Astrocyte (in vitro differentiated cells and primary cell): Measurements from ENCODE around the gene SMYD1. TPM values are rescaled to one million over a fixed set of nuclear protein-coding genes. Genes with fewer than 3 reads are reported as not detected.

Experiments
- DNase-seq: peaks from one replicate; pipeline ENCODE4 v3.0.0-alpha.2; 2010; ENCODE audit warnings: low read depth
- FAIRE-seq: peaks from 2 replicates; lab custom pipeline; 2011; peaks lifted over from hg19 to GRCh38; lab: Jason Lieb, UNC
- H2AFZ ChIP-seq: 2 replicates; pipeline ENCODE4 v1.6.0; 2012; ENCODE audit warnings: low read depth, low read length, inconsistent platforms
- H3K27ac ChIP-seq: 2 replicates; pipeline ENCODE4 v1.5.1; 2011; ENCODE audit warnings: low read depth, low read length, inconsistent platforms
- H3K27me3 ChIP-seq: 2 replicates; pipeline ENCODE4 v1.6.0; 2011; ENCODE audit warnings: low read length, inconsistent platforms; ENCODE audit not compliant: insufficient read depth
- H3K36me3 ChIP-seq: 2 replicates; pipeline ENCODE4 v1.5.1; 2011; ENCODE audit warnings: low read length, inconsistent platforms; ENCODE audit not compliant: insufficient read depth
- H3K4me1 ChIP-seq: 2 replicates; pipeline ENCODE4 v1.5.1; 2011; ENCODE audit warnings: low read length, inconsistent platforms; ENCODE audit not compliant: insufficient read depth
- H3K4me2 ChIP-seq: 2 replicates; pipeline ENCODE4 v1.6.0; 2012; ENCODE audit warnings: low read length, inconsistent platforms
- H3K4me3 ChIP-seq: 2 replicates; pipeline ENCODE4 v1.5.1; 2011; ENCODE audit warnings: low read depth, mild to moderate bottlenecking, low read length, inconsistent platforms; ENCODE audit not compliant: insufficient read depth
- H3K79me2 ChIP-seq: 2 replicates; pipeline ENCODE4 v1.6.0; 2012; ENCODE audit warnings: mild to moderate bottlenecking, low read length, inconsistent platforms; ENCODE audit not compliant: insufficient read depth
- H3K9ac ChIP-seq: 2 replicates; pipeline ENCODE4 v1.6.0; 2012; ENCODE audit warnings: mild to moderate bottlenecking, low read length, inconsistent platforms
- H3K9me3 ChIP-seq: 2 replicates; pipeline ENCODE4 v1.5.1; 2012; ENCODE audit warnings: low read depth, mild to moderate bottlenecking, low read length, inconsistent platforms; ENCODE audit not compliant: insufficient read depth
- H4K20me1 ChIP-seq: 2 replicates; pipeline ENCODE4 v1.6.0; 2012; ENCODE audit warnings: low read length, inconsistent platforms; ENCODE audit not compliant: insufficient read depth
- H3K27ac Mint-ChIP-seq: one replicate; pipeline ENCODE4 v1.8.0; 2021; ENCODE audit warnings: mild to moderate bottlenecking, mixed read lengths; ENCODE audit not compliant: unreplicated experiment
- H3K27me3 Mint-ChIP-seq: one replicate; pipeline ENCODE4 v1.8.0; 2021; ENCODE audit warnings: low read depth, mixed read lengths; ENCODE audit not compliant: unreplicated experiment
- H3K36me3 Mint-ChIP-seq: one replicate; pipeline ENCODE4 v1.8.0; 2021; ENCODE audit warnings: low read depth, mixed read lengths; ENCODE audit not compliant: unreplicated experiment
- H3K4me1 Mint-ChIP-seq: one replicate; pipeline ENCODE4 v1.8.0; 2021; ENCODE audit warnings: low read depth, mixed read lengths; ENCODE audit not compliant: unreplicated experiment
- H3K4me3 Mint-ChIP-seq: one replicate; pipeline ENCODE4 v1.8.0; 2021; ENCODE audit warnings: mild to moderate bottlenecking, moderate library complexity, mixed read lengths; ENCODE audit not compliant: unreplicated experiment
- H3K9me3 Mint-ChIP-seq: one replicate; pipeline ENCODE4 v1.8.0; 2021; ENCODE audit warnings: mild to moderate bottlenecking, mixed read lengths; ENCODE audit not compliant: unreplicated experiment
- CTCF ChIP-seq: IDR thresholded peaks from 2 replicates; pipeline ENCODE4 v1.5.1; 2011; ENCODE audit warnings: low read depth, mild to moderate bottlenecking, inconsistent platforms, low read length, moderate library complexity; ENCODE audit not compliant: insufficient read depth
- EZH2 ChIP-seq: IDR thresholded peaks from 2 replicates; pipeline ENCODE4 v1.6.1; 2012; ENCODE audit warnings: mild to moderate bottlenecking, low read length, inconsistent platforms; ENCODE audit not compliant: insufficient read depth
- total RNA-seq: library from RNA; stranded (reverse); gene quantifications from 2 replicates; pipeline ENCODE4 v1.2.1, GENCODE V29; 2021

The SMYD1 gene
- total RNA-seq, 1 donor from 2014 or later, result not detected

GRCh38 chr2:88148929-88149438, 81.4 kb downstream of the SMYD1 start:
- H3K36me3 ChIP-seq, result no peaks in the 10 kb centered on the region
- H3K4me3 ChIP-seq, result no peak overlapping the region
- DNase-seq, result no peak
- H4K20me1 ChIP-seq, result no peaks in the 10 kb centered on the region
- no peak overlapping the region for H3K27ac ChIP-seq
- Mint-ChIP-seq H3K9me3 (peaks cover 8% of the 10 kb centered on the region), H3K36me3 (peaks cover 1% of the 10 kb centered on the region), H3K4me3 (no peak overlapping the region), H3K4me1 (no peaks in the 10 kb centered on the region), H3K27me3 (peaks cover 6% of the 10 kb centered on the region), H3K27ac (no peak overlapping the region)
- no peaks in the 10 kb centered on the region for H3K9me3 ChIP-seq
- no peak overlapping the region for H3K9ac ChIP-seq
- H3K4me2 ChIP-seq, result no peak overlapping the region
- H3K4me1 ChIP-seq, result no peaks in the 10 kb centered on the region
- TF ChIP-seq CTCF (no peak), EZH2 (no peak)
- no peak overlapping the region for H2AFZ ChIP-seq
- FAIRE-seq, result no peak
- no peaks in the 10 kb centered on the region for H3K79me2 ChIP-seq
- H3K27me3 ChIP-seq, result no peaks in the 10 kb centered on the region

- FAIRE-seq, result no peak
- H3K9ac ChIP-seq, result no peak overlapping the region
- H2AFZ ChIP-seq, result no peak overlapping the region
Measured at GRCh38 chr2:88159481-88159880, 91.9 kb downstream of the SMYD1 start.

More at GRCh38 chr2:88159481-88159880, 91.9 kb downstream of the SMYD1 start:
- Histone ChIP-seq H3K4me3 (no peak overlapping the region), H3K36me3 (no peaks in the 10 kb centered on the region), H3K27ac (no peak overlapping the region), H3K79me2 (no peaks in the 10 kb centered on the region), H3K4me1 (no peaks in the 10 kb centered on the region), H3K4me2 (no peak overlapping the region), H3K9me3 (no peaks in the 10 kb centered on the region), H4K20me1 (no peaks in the 10 kb centered on the region), H3K27me3 (no peaks in the 10 kb centered on the region)
- H3K27me3 Mint-ChIP-seq, result peaks cover 6% of the 10 kb centered on the region
- no peaks in the 10 kb centered on the region for H3K4me1 Mint-ChIP-seq
- no peaks in the 10 kb centered on the region for H3K36me3 Mint-ChIP-seq
- TF ChIP-seq EZH2 (no peak), CTCF (no peak)
- H3K4me3 Mint-ChIP-seq, result no peak overlapping the region
- H3K27ac Mint-ChIP-seq, result no peak overlapping the region
- no peak for DNase-seq
- H3K9me3 Mint-ChIP-seq, result no peaks in the 10 kb centered on the region
